Medulla oblongata (tissue), 1 donor: Measurements from ENCODE around the gene DSCAML1.
"Not testable (repeated sequence)": the region's sequence is repeated elsewhere in the genome, so short reads cannot be mapped to it uniquely, and the experiment has no call there.

ENCODE experiments used
- DNase-seq: peaks from one replicate; pipeline ENCODE4 v3.0.0-alpha.2; 2015; ENCODE audit errors: extremely low spot score

Gene DSCAML1

DNA sequence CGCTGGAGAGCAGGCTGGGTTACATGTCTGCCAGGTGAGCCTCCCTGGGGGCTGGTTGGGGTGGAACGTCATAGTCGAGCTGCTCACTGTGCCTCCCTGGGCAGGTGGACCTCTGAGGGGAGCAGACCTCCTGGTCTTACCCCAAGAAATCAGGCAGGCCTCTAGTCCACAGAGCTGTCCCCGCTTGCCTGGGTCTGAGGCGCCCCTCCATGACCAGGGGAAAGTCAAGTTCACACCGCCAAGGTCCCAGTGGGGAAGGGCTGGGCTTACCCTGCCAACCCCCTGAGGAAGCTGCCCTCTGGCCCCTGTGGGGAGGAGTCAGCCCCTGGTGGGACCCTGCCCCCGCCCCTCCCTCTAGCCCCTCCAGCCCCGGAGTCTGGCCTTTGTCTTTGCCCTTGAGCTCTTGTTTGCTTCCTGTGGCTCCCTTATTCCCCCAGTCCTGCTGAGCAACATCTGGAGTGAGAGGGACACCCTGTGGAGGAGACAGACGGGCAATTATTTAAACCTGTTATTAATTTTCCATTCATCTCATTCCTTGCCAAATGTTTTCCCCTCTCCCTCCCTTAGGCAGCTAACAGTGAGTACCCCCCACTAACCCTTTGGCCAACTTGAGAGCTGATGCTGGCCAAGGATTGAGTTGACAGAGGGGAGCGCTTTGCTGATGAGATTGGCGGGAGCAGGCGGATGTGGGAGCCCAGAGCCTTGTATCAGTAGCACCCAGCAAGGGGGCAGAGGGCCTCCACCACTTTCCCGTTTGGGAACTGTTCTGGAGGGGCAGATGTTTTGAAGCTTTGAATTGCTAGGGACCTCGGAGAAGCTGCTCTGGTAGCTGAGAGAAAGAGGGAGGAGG is 385.9 kb downstream of the DSCAML1 start:
- DNase-seq: no peak

DNA sequence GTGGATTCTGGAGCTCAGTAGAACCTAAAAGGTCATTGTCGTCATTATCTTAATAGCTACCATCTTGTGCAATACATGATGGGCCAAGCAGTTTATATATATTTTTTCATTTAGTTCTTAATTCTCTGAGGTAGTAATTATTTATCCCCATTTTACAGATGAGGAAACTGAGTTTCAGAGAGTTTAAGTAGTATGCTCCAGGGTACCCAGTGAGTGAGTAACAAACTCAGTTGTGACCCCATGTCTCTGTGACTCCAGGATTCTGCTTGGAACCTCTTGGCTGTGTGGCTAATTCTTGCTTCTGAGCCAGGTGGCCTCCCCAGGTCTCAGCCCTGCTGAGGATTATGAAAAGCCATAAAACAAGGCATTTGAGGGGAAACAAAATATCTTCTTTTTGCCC is 386.8 kb downstream of the DSCAML1 start:
- no peak for DNase-seq

DNA sequence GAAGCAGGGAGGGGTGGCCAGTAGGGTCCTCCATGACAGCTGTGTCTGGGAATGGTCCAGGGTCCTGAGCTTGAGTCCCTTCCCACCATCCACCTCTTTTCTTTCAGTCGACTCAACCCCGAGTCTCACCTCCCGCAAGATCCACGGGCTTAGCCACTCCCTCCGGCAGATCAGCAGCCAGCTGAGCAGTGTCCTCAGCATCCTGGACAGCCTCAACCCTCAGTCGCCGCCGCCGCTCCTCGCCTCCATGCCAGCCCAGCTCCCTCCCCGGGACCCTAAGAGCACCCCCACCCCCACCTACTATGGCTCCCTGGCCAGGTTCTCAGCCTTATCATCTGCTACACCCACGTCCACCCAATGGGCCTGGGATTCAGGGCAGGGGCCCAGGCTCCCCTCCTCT is 387.5 kb downstream of the DSCAML1 start:
- no peak for DNase-seq

DNA sequence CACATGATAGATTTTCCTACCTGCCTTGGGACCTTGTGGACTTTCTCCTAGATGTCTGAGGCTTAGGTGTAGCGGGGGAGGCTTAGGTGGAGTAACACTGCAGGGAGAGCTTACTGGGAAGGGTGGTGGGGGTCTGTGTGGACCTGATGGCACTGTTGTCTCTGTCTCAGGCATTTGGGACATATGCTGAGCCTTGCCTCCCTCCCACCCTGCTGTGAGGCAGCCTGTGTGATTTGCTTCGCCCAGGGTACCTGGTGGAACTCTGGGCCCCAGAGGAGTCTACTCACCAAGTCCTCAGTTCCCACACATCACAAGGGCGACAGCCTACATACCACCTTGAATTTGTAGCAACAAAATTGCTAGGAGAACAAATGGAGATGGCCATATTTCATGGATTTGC is 388.7 kb downstream of the DSCAML1 start:
- DNase-seq: no peak

DNA sequence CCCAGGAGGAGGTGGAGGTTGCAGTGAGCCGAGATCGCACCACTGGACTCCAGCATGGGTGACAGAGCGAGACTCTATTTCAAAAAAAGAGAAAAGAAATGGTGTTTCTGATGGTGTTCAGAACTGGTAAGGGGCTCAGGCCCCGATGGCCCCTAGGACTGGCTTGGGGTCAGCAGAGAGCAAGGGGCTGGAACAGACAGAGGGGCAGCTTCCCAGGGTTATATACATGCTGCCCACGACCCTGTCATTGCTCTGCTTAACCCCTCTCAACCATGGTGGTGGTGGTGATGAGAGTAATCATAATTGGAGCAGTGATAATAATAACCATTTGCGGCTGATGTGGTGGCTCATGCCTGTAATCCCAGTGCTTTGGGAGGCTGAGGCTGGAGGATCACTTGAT is 390.0 kb downstream of the DSCAML1 start:
- no peak for DNase-seq

DNA sequence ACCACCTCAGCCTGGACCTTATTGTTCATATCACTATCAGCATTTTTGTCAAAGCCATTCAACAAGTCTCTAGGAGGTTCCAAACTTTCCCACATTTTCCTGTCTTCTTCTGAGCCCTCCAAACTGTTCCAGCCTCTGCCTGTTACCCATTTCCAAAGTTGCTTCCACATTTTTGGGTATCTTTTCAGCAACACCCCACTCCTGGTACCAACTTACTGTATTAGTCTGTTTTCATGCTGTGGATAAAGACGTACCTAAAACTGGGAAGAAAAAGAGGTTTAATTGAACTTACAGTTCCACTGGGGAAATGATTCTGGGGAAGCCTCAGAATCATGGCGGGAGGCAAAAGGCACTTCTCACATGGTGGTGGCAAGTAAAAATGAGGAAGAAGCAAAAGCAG is 391.1 kb downstream of the DSCAML1 start:
- DNase-seq: not testable (repeated sequence)

DNA sequence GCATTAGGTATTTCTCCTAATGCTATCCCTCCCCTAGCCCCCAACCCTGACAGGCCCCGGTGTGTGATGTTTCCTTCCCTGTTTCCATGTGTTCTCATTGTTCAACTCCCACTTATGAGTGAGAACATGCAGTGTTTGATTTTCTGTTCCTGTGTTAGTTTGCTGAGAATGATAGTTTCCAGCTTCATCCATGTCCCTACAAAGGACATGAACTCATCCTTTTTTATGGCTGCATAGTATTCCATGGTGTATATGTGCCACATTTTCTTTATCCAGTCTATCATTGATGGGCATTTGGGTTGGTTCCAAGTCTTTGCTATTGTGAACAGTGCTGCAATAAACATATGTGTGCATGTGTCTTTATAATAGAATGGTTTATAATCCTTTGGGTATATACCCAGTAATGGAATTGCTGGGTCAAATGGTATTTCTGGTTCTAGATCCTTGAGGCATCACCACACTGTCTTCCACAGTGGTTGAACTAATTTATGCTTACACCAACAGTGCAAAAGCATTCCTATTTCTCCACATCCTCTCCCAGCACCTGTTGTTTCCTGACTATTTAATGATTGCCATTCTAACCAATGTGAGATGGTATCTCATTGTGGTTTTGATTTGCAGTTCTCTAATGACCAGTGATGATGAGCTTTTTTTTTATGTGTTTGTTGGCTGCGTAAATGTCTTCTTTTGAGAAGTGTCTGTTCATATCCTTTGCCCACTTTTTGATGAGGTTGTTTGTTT is 397.7 kb downstream of the DSCAML1 start:
- not testable (repeated sequence) for DNase-seq

DNA sequence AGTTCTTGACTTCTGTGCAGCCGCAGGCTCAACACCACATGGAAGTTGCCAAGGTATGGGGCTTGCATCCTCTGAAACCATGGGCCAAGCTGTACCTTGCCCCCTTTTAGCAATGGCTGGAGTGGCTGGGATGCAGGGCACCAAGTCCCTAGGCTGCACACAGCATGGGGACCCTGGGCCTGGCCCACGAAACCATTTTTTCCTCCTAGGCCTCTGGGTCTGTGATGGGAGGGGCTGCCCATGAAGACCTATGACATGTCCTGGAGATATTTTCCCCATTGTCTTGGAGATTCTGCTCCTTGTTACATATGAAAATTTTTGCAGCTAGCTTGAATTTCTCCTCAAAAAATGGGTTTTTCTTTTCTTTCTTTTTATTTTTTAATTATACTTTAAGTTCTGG is 398.4 kb downstream of the DSCAML1 start:
- not testable (repeated sequence) for DNase-seq

DNA sequence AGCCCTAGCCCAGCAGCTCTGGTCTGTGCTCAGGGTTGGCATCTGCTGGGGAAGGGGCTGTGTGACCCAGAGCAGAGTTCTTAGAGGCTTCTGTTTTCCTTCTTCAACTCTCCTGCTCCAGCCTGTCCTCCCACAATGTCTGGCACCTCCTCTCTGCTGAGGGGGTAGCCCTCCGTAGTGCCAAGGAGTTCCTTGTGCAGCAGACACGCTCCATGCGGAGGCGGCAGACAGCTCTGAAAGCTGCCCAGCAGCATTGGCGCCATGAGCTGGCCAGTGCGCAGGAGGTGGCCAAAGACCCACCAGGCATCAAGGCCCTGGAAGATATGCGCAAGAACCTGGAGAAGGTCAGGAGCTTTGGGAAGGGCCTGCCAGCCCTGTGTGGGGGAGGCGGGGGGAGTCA is 400.0 kb downstream of the DSCAML1 start:
- no peak for DNase-seq

DNA sequence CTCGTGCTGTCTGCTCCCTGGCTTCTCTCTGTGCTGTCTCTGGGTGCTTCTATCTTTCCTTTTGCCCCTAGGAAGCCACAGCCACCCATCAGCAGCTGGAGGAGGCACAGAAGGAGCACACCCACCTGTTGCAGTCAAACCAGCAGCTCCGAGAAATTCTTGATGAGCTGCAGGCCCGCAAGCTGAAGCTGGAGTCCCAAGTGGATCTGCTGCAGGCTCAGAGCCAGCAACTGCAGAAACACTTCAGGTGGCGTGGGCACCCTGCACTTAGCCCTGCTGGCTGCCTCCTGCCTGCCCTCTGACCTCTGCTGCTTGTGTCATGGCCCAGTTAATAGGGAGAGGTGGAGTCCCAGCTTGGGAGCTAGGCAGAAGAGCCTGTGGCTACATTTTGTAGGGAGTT is 401.5 kb downstream of the DSCAML1 start:
- no peak for DNase-seq

DNA sequence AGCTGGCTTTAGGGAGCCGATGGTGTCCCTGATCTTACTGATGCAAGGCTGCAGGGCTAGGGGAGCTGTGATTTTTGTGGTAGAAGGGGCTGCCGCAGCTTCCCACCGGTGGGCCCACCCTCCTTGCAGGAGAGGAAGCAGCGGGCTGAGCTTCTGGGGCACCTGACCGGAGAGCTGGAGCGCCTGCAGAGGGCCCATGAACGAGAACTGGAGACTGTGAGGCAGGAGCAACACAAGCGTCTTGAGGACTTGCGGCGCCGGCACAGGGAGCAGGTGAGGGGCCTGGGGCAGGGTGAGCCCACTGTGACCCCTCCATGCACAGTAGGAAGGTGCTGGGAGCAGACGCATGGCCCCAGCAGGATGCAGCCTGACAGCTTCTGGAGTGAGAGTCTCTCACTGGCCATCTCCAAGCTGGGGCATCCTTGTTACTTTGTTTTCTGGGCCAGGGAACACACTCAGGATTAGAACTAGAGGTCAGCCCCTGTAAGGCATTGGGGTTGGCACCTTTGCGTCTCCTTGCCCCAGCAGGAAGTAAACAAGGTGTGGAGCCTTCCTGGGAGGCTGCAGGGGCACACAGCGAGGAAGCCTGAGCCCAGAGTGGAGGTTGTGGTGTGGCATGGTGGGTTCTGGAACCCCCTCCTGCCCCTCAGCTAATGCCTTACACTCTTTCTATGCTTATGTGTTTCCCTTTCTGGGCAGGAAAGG is 402.6 kb downstream of the DSCAML1 start:
- DNase-seq: no peak

DNA sequence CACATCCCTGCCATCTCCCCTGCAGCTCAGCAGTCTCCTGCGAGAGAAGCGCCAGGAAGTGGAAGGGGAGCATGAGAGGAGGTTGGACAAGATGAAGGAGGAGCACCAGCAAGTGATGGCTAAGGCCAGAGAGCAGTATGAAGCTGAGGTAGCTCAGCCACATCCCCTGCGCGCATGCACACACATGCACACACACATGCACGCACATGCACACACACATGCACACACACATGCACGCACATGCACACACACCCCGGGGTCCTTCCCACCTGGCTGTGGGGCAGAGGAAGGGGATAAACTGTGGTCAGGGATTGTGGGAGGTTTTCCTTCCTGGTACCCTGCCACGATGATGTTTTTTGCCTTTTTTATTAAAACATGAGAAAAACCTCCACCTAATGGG is 404.0 kb downstream of the DSCAML1 start:
- DNase-seq: no peak

DNA sequence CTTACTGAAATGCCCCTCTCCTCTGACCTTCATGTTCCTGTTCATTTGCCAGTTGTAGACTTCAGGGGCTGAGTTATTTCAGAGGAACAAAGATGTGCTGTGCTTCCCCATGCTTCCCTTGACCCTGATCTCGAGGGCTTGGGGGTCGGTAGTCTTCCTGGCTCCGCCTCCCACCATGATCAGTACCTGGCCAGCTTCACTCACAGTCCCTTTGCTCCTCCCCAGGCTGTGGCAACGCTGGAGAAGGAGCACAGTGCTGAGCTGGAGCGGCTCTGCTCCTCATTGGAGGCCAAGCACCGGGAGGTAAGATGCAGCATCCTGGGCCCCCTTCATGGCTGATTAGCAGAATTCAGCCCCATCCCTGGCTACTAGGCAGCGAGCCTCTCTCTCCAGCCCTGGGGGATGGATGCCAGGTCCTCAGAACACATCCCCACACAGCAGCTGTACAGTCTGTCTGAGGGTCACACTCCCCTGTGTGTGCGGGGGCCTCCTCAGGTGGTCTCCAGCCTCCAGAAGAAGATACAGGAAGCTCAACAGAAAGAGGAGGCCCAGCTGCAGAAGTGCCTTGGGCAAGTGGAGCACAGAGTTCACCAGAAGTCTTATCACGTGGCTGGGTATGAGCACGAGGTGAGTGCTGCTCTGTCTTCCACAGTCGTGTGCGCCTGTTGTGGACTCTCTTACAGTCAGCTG is 404.9 kb downstream of the DSCAML1 start:
- DNase-seq: no peak

DNA sequence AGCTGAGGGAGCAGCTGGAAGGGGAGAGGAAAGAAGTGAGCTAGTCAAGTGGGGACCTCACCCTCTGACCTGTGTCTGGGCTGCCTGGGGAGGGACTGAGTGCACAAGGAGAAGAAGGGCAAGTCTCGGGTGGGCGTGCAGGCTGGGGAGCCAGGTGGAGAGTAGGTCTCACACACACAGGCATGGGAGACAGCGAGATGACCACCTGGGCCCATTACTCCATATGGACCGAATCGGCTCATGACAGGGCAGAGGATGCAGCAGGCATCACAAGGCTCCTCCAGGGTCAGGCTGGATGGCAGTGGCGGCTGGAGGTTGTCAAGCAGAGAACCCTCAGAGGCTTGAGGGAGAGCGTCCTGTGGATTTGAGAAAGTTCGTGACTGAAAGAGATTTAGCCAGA is 405.8 kb downstream of the DSCAML1 start:
- no peak for DNase-seq

DNA sequence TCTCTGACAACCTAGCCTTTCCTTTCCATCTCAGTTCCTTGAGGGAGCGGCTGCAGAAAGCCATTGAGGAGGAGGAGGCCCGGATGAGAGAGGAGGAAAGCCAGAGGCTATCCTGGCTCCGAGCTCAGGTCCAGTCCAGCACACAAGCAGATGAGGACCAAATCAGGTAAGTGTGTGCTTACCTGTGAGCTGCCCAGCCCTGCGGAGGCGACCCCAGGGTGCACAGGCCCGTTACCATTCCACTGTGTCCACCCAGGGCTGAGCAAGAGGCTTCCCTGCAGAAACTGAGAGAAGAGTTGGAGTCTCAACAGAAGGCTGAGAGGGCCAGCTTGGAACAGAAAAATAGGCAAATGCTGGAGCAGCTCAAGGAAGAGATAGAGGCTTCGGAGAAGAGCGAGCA is 406.3 kb downstream of the DSCAML1 start:
- no peak for DNase-seq

DNA sequence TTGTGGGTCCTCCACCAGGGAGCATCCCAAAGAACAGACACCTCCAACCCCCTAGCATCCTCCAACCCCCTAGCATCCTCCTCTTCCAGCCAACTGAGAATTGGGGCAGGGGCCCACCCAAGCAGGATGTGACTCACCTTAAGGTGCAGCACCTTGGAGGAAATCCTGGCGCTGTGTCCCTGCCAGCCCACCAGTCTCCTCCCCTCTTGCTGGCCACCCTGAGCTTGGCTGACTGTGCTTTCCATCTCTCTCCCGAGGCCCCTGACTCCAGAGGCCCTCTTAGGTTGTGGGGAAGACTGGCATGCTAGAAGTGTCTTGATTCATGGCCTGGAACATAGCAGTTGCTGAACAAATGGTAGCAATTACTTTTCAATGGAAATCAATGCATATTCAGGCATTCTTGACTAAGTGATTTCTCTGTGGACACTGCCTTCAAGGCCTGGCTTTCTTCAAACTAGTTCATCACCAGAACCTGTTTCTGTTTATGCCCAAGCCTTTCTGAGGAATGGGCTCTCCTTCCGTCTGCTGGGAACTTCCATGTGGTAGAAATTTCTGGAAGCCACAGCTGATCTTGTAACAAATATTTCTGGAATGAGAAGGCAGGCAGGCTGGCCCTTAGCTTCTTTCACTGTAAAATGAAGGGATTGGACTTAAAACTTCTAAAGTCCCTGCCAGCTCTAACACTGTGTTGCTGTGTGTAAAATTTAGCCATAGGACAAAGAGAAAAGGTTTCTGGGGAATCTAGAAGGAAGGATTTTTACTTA is 408.8 kb downstream of the DSCAML1 start:
- DNase-seq: no peak

DNA sequence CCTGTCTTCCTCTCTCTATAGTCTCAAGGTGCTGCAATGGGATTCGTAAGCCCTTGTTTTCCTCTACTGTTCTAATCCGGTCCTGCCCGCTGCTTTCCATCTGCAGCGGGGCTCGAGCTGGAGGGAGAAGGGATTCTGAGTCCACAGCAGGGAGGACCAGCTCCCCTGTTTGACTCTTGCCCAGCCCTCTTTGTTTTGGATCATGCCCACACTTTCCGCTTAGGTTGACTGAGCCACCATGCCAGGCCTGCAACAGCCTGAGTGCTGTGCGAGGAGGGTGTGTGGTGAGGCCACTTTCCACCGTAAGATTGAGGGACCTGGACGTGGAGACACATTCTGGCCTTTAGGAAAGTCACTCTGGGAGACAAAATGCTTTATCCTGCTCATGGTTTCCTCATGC is 411.1 kb downstream of the DSCAML1 start:
- no peak for DNase-seq

DNA sequence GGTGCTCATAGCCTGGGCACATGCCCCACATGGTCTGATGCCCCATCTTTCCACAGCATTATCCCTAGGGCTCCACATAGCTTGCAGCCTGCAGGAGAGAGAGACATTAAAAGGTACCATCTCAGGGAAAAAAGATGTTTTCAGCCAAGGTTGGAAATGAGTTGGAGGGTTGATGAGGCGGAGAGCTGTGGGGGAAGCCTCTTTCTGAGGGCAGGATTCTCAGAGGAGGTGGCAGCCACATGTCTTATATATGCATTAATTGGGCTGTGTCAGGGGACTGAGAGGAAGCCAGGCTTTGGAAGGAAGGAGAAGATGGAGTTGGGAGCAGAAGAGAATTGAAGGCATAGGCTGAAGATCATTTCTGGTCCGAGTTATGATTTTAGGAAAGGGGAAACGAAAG is 411.5 kb downstream of the DSCAML1 start:
- DNase-seq: no peak

DNA sequence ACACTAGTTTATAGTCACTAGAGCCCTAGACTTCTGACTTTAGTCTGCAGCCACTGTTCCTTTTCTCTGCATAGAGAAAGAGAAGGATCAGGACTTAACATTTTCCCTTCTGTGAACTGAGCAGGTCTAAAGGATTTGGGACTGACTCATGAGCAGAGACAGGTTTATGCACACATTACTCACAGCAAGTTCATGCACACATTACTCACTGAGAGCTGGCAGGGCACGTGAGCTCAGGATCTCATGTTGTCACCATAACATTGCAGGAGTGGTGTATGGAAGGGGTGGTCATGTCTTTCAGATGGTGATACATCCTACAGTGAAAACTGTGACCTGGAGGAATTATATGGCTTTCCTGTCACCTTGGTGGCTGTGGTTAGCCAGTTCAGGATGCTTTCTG is 413.0 kb downstream of the DSCAML1 start:
- DNase-seq: no peak

DNA sequence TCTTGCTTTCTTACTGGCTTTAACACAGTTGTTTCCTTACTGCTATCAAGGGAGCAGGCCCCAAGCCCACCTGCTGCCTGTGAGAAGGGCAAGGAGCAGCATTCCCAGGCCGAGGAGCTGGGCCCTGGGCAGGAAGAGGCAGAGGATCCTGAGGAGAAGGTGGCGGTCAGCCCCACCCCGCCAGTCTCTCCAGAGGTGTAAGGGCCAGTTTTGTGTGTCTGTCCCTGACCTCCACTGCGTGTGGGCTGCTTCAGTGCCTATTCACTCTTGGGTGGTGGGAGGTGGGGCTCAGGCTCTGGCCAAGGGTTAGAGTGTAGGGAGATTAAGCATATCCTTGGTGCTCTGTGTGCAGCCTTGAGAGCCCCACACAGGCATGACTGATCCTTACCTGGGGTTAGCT is 414.3 kb downstream of the DSCAML1 start:
- no peak for DNase-seq
